Left hindlimb (tissue), 1 donor: ENCODE results near the gene RNU11.
A peak's percentile ranks its signal among the peaks of the same experiment; 100 is the strongest.
"Not testable (repeated sequence)": the region's sequence is repeated elsewhere in the genome, so short reads cannot be mapped to it uniquely, and the experiment has no call there.

ENCODE experiments used
- DNase-seq: peaks from one replicate; pipeline ENCODE4 v3.0.0-alpha.2; 2018

Gene RNU11

DNA sequence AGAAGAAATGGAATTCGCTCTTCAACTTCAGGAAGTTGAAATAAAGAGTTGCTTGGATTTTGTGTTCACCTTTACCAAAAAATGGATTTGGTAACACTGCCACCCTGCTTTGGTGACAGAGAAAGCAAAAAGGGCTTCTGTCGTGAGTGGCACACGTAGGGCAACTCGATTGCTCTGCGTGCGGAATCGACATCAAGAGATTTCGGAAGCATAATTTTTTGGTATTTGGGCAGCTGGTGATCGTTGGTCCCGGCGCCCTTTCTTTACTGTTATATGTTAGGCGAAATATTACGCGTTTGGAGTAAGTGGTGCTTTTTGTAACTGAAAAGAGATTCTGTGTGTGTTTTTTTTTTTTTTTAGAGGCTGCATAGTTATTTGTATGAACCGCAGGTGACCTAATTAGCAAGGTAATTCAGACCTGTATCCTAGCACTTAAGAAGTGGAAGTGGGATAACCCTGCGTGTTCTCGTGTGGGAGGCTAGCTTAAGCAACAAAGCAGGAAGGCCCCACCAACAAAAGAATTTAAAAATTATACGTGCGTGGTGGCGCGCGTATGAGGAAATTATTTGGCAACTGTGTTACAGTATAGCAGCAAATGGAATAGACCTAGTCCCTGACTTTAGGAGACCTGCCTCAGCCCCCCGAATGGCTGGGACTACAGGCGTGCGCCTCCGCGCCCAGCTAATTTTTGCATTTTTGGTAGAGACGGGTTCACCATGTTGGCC lies at the start of gene RNU11:
Gene RNU11, plus strand, starts transcription at position 127 of the 725 bp plus-strand sequence.
- DNase-seq: peak; percentile 92

GRCh38 chr1:28601696-28602095 lies 46.7 kb upstream of the RNU11 start:
- DNase-seq: no peak

- DNase-seq: peak; percentile 63
These were observed 45.6 kb upstream of the RNU11 start for GRCh38 chr1:28602536-28603439.

DNA sequence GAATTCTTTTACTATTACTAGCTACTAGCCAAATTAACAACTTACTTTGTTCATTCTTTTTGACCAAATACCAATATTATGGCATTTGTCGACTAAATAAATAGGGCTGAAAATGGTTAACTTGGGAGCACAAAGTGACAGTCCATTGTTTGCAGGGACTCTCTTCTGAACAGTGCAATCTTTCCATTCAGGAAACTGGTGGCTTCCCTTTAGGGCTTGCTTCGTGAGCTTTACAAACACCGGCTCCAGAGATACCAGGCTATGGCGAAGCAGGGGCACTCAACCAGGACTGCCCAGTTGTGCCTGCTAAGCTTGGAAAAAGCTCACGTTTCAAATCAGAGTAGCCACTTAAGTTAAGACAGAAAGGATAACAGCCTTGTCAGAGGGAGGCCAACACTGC lies 44.0 kb upstream of the RNU11 start:
- no peak for DNase-seq

GRCh38 chr1:28604962-28605361 lies 43.4 kb upstream of the RNU11 start:
- no peak for DNase-seq

GRCh38 chr1:28606771-28607170 lies 41.6 kb upstream of the RNU11 start:
- DNase-seq: no peak

- DNase-seq: no peak
These were observed 35.2 kb upstream of the RNU11 start for GRCh38 chr1:28613175-28613574.

DNA sequence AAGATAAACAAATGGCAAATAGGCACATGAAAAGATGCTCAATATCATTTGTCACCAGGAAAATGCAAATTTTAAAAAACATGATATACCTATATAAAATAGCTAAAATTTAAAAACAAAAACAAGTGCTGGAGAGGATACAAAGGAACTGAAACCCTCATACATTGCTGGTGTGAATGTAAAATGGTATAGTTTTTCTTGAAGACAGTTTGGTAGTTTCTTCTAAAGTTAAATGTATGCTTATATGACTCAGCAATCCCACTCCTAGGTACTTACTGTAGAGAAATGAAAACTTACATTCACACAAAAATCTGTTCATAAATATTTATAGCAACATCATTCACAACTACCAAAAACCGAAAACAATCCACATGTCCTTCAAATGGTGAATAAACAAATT lies 16.7 kb upstream of the RNU11 start:
- DNase-seq: no peak

DNA sequence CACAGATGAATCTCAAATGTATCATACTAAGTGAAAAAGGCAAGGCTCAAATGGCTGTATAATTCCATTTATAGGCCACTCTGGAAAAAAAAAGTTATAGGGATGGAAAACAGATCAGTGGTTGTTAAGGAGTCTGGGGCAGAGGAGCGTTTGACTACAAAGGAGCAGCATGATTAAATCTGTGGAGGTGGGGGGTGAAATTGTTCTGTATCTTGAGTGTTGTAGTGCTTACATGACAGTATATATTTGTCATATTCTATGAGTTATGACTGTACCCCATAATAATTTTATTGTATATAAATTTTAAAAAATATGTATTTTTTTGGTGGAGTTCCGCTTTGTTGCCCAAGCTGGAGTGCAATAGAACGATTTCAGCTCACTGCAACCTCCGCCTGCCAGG lies 15.8 kb upstream of the RNU11 start:
- DNase-seq: no peak

- DNase-seq: no peak
These were observed 7.6 kb upstream of the RNU11 start for GRCh38 chr1:28640766-28641165.

DNA sequence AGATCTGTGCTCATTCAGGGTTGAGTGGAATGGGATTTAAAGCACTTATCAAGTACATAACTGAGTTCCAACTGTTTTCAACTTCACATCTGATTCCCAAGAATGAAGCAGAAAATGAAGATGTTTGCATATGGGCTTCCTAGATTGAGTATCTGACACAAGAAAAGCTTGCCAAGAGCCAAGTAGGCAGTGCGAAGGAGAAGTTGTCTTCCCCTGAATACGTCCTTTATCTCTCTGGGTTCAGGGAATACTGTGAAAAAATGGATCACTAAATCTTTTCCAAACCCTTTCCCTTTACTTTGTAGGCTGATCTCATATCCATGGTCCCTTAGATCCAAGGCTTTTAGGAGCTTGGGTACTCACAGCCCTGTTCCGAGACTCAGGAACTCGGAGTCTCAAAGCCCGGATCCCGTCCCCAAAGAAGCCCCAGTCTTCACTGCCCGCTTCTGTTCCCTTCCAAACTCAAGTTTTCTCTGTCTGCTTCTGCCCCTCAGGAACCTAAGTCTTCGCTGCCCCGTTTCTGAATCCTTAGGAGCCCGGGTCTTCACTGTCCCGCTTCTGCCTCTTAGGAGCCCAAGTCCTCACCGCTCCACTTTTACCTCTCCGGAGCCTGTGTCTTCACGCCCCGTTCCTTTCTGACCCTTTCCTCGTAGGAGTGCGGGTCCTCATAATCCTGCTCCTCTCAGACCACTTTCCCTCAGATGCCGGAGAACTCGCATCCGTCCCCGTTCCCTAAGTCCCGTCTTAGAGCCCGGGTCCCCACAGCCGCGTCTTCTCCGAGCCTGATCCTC lies 6.1 kb upstream of the RNU11 start:
- no peak for DNase-seq

DNA sequence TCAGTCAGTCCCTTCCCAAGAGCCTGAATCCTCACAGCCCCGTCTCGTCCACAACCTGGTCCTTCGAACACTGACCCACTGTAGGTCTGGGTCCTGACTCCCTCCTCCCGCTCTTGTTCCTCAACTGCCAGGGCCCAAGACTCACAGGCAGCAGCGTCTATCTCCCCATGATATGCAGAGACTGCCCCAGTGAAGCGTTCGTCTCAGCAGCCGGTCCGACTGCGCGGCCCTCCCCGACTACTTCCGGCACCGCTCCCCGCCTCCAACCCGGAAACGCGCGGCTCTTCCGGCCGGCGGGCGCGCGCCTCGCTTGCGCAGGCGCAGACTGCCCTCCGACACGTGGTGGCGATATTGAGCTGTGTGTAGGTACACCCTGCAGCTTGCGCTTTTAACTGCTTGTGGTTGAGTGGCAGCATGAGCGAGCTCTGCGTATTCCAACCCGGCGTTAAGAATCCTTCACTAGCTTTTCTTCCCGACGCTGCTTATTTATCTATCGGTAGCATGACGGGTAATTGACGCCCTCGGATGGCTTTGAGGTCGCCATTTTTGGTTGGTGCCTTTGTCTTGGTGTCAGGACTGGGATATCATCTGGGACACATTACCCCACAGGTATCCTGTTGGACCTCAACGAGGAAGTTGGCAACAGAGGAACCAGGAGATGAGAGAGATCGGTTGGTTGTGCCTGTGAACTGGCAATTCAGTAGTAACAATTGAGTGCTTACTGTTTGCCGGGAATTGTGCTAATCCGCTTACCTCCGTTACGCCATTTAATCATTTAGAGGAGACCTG lies 5.4 kb upstream of the RNU11 start, which contains the start of gene TAF12:
Gene TAF12, minus strand, starts transcription at position 221 of the 789 bp plus-strand sequence. CDS start 20,986 bp downstream, outside the sequence.
- peak; percentile 97 for DNase-seq

DNA sequence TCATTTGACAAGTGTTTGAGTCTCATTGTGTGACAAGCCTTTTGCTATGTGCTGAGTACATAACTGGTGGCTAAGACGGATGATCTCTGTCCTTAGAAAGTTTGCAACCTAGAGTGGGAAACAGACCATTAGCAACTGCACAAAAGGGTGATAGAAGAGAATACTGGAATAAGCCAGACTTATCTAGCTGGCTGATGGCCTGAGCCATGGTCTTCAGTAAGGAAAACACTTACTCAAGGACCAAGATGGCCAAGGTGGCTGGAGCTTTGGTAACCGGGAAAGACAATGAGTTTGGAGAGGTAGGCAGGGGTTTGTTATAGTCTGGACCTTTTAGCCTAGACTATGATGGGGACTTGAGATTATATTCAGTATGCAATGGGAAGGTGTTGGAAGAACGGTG lies 3.9 kb upstream of the RNU11 start:
- no peak for DNase-seq

DNA sequence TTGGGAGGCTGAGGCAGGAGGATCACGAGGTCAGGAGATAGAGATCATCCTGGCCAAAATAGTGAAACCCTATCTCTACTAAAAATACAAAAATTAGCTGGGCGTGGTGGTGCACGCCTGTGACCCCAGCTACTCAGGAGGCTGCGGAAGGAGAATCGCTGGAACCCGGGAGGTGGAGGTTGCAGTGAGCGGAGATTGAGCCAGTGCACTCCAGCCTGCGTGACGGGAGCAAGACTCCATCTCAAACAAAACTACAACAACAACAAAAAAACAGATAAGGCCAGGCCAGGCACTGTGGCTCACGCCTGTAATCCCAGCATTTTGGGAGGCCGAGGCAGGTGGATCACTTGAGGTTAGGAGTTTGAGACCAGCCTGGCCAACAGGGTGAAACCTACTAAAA lies 3.0 kb upstream of the RNU11 start:
- DNase-seq: not testable (repeated sequence)

DNA sequence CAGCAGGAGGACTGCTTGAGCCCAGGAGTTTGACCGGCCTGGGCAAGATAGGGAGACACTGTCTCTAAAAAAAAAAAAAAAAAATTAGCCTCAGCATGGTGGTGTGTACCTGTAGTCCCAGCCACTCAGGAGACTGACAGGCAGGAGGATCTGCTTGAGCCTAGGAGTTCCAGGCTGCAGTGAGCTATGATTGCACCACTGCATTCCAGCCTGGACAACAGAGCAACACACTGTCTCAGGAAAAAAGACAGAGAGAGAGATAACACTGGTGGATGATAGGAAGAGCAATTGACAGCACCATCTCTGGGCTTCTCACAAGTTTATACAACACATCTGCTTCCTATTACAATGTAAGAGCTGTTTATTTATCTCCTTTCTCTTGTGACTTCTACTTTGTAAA lies 2.4 kb upstream of the RNU11 start:
- DNase-seq: no peak

DNA sequence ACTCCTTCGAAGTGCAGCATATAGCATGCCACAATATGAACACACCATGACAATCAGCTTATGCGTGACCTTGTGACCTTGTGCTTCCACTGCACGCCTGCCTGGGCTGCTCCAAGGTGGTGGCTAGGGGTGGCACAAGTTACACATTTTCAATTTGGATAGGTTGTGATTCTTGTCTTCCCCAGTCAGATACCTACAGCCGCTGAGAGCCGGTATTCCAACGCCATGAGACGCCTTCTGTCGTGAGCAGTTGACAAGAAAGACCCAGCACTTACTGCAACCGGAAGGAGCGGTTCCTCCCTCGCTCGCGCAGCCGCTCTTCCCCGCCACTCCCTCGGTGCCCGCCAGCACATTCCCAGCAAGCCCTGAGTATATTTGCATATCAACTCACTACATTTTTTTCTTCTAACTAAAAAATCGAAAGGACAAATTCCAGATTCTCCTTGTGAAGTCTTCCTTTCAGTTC lies 359 bp upstream of the RNU11 start:
- DNase-seq: peak; percentile 95

GRCh38 chr1:28653063-28653462 lies 4.7 kb downstream of the RNU11 start:
- not testable (repeated sequence) for DNase-seq

- not testable (repeated sequence) for DNase-seq
These were observed 5.5 kb downstream of the RNU11 start for GRCh38 chr1:28653870-28654269.

- DNase-seq: not testable (repeated sequence)
These were observed 7.3 kb downstream of the RNU11 start for GRCh38 chr1:28655448-28656311.

GRCh38 chr1:28656335-28656734 lies 7.9 kb downstream of the RNU11 start:
- no peak for DNase-seq

- no peak for DNase-seq
These were observed 15.6 kb downstream of the RNU11 start for GRCh38 chr1:28663871-28664470.
